NCI-H1694 (cell line): Measurements from ENCODE around the gene ZBTB37.
"Not testable (repeated sequence)": the region's sequence is repeated elsewhere in the genome, so short reads cannot be mapped to it uniquely, and the experiment has no call there.

Experiments
- DNase-seq: peaks from one replicate; lab custom pipeline; 2025; lab: John Stamatoyannopoulos, UW

ZBTB37 gene

GRCh38 chr1:173865468-173866164 lies 2.6 kb upstream of the ZBTB37 start:
- DNase-seq: no peak

GRCh38 chr1:173866413-173867115 lies 1.6 kb upstream of the ZBTB37 start:
- no peak for DNase-seq

GRCh38 chr1:173867141-173867752 lies 933 bp upstream of the ZBTB37 start:
- no peak for DNase-seq

GRCh38 chr1:173867753-173868265 lies 371 bp upstream of the ZBTB37 start, which contains the start of gene GAS5:
Gene GAS5, minus strand, starts transcription at chr1:173867989.
- peak; percentile 99 for DNase-seq

- DNase-seq: no peak
Observed at GRCh38 chr1:173869021-173869359, 810 bp downstream of the ZBTB37 start.

- no peak for DNase-seq
Observed at GRCh38 chr1:173870252-173871075, 2.3 kb downstream of the ZBTB37 start.

- no peak for DNase-seq
Observed at GRCh38 chr1:173871091-173871490, 2.9 kb downstream of the ZBTB37 start.

- DNase-seq: no peak
Observed at GRCh38 chr1:173871500-173871899, 3.3 kb downstream of the ZBTB37 start.

GRCh38 chr1:173876732-173877131 lies 8.6 kb downstream of the ZBTB37 start:
- no peak for DNase-seq

GRCh38 chr1:173878251-173878650 lies 10.1 kb downstream of the ZBTB37 start:
- no peak for DNase-seq

- not testable (repeated sequence) for DNase-seq
Observed at GRCh38 chr1:173881117-173881516, 12.9 kb downstream of the ZBTB37 start.

- DNase-seq: no peak
Observed at GRCh38 chr1:173884701-173885100, 16.5 kb downstream of the ZBTB37 start.

- DNase-seq: no peak
Observed at GRCh38 chr1:173886746-173887611, 18.8 kb downstream of the ZBTB37 start.

GRCh38 chr1:173887627-173888026 lies 19.4 kb downstream of the ZBTB37 start:
- no peak for DNase-seq

- no peak for DNase-seq
Observed at GRCh38 chr1:173888749-173889148, 20.6 kb downstream of the ZBTB37 start.

- DNase-seq: no peak
Observed at GRCh38 chr1:173889885-173890284, 21.7 kb downstream of the ZBTB37 start.

GRCh38 chr1:173893611-173894010 lies 25.4 kb downstream of the ZBTB37 start:
- no peak for DNase-seq

- no peak for DNase-seq
Observed at GRCh38 chr1:173894189-173894588, 26.0 kb downstream of the ZBTB37 start.

GRCh38 chr1:173900427-173900826 lies 32.2 kb downstream of the ZBTB37 start:
- DNase-seq: no peak

GRCh38 chr1:173900992-173901391 lies 32.8 kb downstream of the ZBTB37 start:
- DNase-seq: no peak
